GM19025 (cell line): Measurements from ENCODE around the gene NCAN.

ENCODE experiments used
- ATAC-seq: cut with Tn5 transposase; IDR thresholded peaks from one replicate; pipeline ENCODE4 v1.9.1; 2021; ENCODE audit warnings: mild to moderate bottlenecking, low read depth, moderate library complexity; ENCODE audit not compliant: unreplicated experiment

NCAN gene

GRCh38 chr19:19258589-19259338, 47.0 kb downstream of the NCAN start:
- no peak for ATAC-seq

GRCh38 chr19:19259741-19260140, 48.0 kb downstream of the NCAN start:
- ATAC-seq = no peak

- ATAC-seq = no peak
These were observed 48.9 kb downstream of the NCAN start for GRCh38 chr19:19260417-19261214.

- no peak for ATAC-seq
These were observed 49.8 kb downstream of the NCAN start for GRCh38 chr19:19261350-19262189.

GRCh38 chr19:19262190-19263057, 50.7 kb downstream of the NCAN start:
- no peak for ATAC-seq

GRCh38 chr19:19263886-19264487, 52.2 kb downstream of the NCAN start:
- ATAC-seq = no peak

- ATAC-seq = no peak
These were observed 55.5 kb downstream of the NCAN start for GRCh38 chr19:19267305-19267704.

GRCh38 chr19:19268453-19269385, 57.0 kb downstream of the NCAN start:
- ATAC-seq = no peak

GRCh38 chr19:19269952-19270694, 58.4 kb downstream of the NCAN start:
- ATAC-seq = no peak

- no peak for ATAC-seq
These were observed 59.2 kb downstream of the NCAN start for GRCh38 chr19:19270749-19271571.

GRCh38 chr19:19271828-19272599, 60.3 kb downstream of the NCAN start:
- ATAC-seq = no peak

GRCh38 chr19:19274146-19274545, 62.4 kb downstream of the NCAN start:
- no peak for ATAC-seq

- no peak for ATAC-seq
These were observed 63.2 kb downstream of the NCAN start for GRCh38 chr19:19274716-19275565.

- ATAC-seq = no peak
These were observed 64.6 kb downstream of the NCAN start for GRCh38 chr19:19276386-19276785.

- ATAC-seq = no peak
These were observed 65.1 kb downstream of the NCAN start for GRCh38 chr19:19276851-19277250.
